ENCODE measurements around the gene GPR137B.

- TF ChIP-seq POLR2A (IDR thresholded peaks at IDR 0.05) (no peak), POLR2AphosphoS5 (IDR thresholded peaks at IDR 0.05) (no peak), CTCF (IDR thresholded peaks at IDR 0.05) (no peak), EP300 (IDR thresholded peaks at IDR 0.05; ENCODE audit: low read depth) (no peak)
Observed at GRCh38 chr1:236242568-236242967, 100.2 kb downstream of the GPR137B start.

All from transverse colon (tissue), 4 donors.